Measurements from ENCODE around the gene GRIA3.

DNA sequence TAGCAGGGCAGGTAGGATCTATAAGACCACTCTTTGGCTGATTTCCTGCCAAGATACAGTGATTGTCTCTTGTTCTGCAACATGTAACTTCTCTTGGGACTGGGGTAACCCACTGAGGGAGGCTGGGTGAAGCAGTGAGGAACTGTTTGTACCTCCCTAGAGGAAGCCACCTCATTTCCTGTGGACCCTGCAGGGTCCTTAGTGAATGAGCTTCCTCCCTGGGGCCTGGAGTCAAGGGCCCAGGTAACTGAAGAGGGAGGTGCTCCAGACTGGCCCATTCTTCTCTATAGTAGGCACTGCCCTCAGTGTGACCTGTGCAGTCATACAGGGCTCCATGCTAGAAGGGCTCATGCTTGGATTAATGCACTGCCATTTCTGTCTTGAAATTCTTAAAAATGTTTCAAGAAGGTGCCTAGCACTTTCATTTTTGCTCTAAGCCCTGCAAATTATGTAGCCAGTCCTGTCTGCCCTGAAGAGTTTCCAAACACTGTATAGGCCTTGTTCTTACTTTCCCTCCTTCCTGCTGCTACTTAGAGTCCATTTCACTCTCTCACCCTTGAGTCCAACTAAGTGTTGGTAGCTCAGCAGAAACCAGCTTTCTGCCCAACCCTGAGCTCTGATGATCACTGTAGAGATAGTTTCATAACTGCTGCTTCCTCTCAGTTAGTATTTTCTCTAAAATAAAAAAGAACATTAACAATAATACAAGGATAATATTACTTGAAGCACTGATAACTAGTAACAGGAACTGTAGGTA is 8.5 kb upstream of the GRIA3 start:
- TF ChIP-seq, protein P1, sequence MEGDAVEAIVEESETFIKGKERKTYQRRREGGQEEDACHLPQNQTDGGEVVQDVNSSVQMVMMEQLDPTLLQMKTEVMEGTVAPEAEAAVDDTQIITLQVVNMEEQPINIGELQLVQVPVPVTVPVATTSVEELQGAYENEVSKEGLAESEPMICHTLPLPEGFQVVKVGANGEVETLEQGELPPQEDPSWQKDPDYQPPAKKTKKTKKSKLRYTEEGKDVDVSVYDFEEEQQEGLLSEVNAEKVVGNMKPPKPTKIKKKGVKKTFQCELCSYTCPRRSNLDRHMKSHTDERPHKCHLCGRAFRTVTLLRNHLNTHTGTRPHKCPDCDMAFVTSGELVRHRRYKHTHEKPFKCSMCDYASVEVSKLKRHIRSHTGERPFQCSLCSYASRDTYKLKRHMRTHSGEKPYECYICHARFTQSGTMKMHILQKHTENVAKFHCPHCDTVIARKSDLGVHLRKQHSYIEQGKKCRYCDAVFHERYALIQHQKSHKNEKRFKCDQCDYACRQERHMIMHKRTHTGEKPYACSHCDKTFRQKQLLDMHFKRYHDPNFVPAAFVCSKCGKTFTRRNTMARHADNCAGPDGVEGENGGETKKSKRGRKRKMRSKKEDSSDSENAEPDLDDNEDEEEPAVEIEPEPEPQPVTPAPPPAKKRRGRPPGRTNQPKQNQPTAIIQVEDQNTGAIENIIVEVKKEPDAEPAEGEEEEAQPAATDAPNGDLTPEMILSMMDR (IDR thresholded peaks at IDR 0.05; ENCODE audit: insufficient read depth, low read depth, low read length) = no peak
- TF ChIP-seq EZH2 (IDR thresholded peaks at IDR 0.05; ENCODE audit: insufficient read depth, low read length) = no peak
